ENCODE data around the gene OR5T3.

GRCh38 chr11:56273854-56274253 lies 21.8 kb downstream of the OR5T3 start, which contains the start of gene OR5T1:
- TF ChIP-seq CTCF (IDR thresholded peaks at IDR 0.05), result no peak
- no peak for TF ChIP-seq POLR2A (IDR thresholded peaks at IDR 0.05)
